ENCODE results near the gene PCGF3. TPM values are rescaled to one million over a fixed set of nuclear protein-coding genes. Genes with fewer than 3 reads are reported as not detected.
"Not testable (repeated sequence)": the region's sequence is repeated elsewhere in the genome, so short reads cannot be mapped to it uniquely, and the experiment has no call there.

The PCGF3 gene
- total RNA-seq, 1 donor from 2014 or later, result 65.7 TPM

DNA sequence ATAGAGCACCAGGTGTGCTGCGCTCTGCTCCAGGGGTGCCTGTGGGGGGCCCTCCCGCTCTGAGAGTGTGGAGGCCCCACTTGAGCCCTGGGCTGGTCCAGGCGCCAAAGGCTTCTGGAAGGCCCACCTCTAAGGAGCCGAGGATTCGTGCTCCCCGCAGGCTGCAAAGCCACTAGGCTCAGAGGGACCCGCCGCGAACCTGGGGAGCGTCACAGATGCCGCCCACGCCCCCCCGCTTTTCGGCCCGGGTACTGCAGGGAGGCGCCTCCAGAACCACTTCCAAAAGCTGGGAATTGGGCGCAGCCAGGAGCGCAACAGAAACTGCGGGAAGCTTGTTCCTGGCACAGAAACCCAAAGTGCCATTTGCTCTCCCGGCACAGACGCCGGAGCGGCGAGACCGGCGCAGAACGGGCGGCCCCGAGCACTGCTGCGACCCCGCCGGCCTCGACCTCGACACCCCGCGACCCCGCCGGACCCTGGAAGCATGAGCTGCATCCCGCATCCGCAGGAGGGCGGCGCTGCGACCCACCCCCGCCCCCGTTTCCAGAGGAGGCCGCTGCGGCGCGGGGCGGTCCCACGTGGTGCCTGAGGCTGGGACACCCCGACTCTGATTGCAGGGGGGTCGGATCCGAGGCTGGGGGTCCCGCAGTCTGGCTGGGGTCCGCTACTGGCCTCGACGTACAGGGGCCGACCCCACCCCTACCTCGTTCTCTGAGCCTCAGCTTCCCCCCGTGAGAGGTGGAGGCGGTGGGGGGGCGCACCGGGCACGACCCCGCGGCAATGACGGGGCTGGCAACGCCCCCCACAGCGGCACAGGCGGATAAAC, 89.5 kb downstream of the PCGF3 start:
- no peak for DNase-seq (ENCODE audit: low read depth, low spot score)

DNA sequence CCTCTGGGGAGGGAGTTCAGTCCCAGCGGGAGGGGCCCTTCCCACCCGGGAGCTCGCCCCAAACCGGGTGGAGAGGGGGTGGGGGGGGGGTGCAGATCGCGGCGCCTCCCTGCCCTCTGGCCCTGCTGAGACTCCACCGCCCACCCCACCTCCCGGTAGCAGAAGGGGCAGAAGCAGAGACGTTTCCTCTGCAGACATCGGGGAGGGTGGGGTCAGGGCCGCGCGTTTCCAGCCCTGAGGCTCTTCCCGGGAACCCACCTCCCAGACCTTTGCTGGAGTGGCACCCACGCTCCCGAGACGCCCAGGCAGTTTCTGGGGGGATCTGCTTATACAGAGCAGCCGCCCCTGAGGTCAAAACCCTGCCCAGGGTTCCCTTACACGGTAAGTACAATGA, 90.1 kb downstream of the PCGF3 start:
- no peak for DNase-seq (ENCODE audit: low read depth, low spot score)

DNA sequence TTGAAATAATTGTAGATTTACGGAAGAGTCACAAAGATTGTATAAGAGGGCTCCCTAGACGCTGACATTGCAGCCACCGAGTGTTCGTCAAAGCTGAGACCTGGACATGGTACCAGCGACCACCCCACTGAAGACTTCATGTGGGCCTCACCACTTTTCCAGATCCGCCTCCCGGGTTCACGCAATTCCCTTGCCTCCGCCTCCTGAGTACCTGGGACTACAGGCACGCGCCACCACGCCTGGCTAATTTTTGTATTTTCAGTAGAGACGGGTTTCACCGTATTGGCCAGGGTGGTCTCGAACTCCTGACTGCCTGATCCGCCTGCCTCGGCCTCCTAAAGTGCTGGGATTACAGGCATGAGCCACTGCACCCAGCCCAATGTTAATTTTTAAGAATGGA, 90.6 kb downstream of the PCGF3 start:
- DNase-seq (ENCODE audit: low read depth, low spot score), result no peak

DNA sequence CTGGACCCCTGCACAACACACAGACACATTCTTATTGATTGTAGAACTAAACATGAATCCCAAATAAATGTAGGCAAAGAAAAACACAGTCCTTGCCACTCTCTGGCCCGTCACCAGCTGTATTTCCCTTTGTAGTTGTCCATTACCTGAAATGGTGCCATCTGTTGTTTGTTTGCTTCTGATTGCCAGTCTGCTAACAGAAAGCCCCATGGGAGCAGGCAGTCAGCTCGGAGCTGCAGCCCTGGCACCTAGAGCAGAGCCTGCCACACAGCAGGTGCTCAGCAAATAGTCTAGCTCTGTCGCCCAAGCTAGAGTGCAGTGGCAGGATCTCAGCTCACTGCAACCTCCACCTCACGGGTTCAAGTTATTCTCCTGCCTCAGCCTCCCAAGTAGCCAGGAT, 91.4 kb downstream of the PCGF3 start:
- DNase-seq (ENCODE audit: low read depth, low spot score), result no peak

DNA sequence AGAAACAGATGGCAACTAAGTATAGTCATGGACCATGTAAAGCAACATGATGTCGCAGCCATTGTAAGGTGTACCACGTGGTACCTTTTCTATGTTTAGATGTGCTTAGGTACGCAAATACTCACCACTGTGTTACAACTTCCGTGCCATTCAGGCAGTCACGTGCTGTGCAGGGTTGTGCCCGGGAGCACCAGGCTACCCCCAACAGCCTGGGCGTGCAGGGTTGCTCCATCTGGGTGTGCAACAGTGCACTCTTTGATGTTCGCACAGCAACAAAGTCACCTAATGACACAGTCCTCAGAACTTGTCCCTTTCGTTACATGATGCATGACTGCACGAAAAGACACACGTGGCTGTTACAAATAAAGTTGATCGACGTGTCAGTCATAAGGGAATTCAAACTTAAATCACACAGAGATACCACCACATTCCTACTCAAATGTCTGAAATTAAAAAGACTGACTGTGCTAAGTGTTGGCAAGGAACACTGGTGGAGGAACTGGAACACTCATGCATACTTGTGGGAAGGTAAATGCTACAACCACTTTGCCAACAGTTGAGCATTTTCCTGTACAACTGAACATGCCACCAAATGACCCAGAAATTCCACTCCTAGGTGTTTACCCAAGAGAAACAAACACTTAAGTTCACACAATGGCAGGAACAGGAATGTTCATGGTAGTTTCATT, 95.9 kb downstream of the PCGF3 start:
- DNase-seq (ENCODE audit: low read depth, low spot score), result no peak

DNA sequence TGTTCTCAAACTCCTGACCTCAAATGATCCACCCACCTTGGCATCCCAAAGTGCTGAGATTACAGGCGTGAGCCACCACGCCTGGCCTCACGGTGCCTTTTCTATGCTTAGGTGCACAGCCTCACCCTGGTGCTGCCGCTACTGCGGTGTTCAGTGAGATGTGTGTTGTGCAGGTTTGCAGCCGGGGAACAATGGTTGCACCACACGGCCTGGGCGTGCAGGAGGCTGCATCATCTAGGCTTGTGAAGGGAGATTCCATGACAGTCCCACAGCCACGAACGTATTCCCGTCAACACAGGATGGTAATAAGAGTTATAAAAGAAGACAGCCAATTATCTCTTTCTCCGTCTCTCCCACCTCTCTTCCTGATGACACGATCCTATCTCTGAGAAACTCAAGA, 98.3 kb downstream of the PCGF3 start:
- no peak for DNase-seq (ENCODE audit: low read depth, low spot score)

DNA sequence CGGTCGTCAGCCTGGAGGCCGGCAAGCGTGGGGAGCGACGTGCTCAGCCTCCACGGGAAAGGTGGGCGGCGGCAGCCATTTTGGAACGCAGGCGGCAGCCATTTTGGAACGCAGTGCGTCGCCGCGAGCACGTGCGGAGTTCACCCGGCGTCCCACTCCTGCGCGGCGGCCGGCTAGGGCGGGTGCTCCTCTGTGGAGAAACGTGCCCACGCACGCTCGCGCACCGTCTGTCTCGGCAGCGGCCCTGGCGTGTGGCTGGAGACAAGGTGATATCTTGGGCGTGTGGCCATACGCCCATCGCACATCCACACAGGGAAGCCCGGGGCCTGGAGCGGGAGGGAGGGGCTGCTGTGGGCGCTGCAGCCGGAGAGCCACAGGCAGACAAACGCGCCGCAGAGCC, 99.2 kb downstream of the PCGF3 start:
- DNase-seq (ENCODE audit: low read depth, low spot score), result no peak

DNA sequence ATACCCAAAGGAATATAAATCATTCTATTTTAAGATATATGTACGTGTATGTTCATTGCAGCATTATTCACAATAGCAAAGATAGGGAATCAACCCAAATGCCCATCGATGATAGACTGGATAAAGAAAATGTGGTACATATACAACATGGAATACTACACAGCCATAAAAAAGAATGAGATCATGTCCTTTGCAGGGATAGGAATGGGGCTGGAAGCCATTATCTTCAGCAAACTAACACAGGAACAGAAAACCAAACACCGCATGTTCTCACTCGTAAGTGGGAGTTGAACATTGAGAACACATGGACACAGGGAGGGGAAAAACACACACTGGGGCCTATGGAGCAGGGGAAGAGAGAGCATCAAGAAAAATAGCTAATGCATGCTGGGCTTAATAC, 101.3 kb downstream of the PCGF3 start:
- DNase-seq (ENCODE audit: low read depth, low spot score), result not testable (repeated sequence)

DNA sequence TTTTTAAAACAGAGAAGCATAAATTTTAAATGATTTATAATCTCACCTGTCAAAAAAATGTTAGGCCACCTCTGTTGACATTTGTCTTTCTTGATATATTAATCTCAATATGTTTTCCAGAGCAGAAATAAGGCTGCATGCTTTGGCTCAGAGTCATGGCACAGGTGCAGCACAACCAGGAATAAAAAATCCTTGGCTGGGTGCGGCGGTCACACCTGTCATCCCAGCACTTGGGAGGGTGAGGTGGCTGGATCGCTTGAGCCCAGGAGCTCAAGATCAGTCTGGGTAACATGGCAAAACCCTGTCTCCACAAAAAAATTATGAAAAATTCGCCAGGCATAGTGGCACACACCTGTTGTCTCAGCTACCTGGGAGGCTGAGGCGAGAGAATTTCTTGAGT, 102.2 kb downstream of the PCGF3 start:
- no peak for DNase-seq (ENCODE audit: low read depth, low spot score)

DNA sequence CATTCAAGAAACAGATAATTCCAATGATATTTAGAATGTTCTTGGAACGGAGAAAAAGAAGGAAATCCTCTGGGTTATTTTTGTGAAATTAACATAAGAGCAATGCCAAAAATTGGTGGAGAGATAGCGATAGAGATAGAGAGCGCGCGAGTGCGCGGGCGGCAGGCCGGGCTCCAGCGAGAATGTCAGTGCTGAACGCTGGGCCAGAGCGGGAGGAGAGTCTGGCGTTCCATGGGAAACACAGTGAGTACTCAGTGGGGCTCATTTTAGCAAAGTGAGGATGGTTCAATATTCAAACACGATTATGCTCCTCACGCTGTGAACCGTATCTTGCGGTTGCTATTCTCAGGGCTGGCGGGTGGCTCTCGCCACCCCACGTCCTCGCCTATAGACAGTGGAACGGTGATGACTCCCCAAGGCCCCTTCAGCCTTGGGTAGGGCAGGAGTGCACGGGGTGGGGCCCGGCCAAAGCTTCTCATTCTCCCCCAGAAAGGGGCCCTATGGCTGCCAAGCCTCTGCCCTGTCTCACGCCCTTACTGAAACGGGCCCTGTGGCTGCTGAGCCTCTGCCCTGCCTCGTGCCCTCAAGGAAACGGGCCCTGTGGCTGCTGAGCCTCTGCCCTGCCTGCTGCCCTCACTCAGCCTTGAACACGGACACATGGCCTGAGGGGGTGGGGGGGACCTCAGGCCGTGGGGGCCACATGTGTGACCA, 103.4 kb downstream of the PCGF3 start:
- DNase-seq (ENCODE audit: low read depth, low spot score), result no peak

DNA sequence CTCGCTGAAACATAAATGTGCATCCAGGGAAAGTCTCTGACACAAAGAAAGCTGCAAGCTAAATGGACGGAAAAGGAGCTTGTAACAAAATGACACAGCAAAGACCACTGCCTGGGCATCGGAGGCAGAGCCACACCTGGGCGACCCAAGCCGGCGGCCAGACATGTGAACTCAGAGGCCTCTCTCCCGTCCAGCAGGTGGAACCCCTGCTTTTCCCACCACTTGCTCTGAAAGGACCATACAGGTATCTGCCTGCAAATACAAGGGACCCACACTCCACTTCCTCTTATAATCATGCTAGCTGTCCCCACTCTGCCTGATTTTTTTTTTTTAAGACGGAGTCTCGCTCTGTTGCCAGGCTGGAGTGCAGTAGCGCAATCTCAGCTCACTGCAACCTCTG, 108.3 kb downstream of the PCGF3 start:
- no peak for DNase-seq (ENCODE audit: low read depth, low spot score)

DNA sequence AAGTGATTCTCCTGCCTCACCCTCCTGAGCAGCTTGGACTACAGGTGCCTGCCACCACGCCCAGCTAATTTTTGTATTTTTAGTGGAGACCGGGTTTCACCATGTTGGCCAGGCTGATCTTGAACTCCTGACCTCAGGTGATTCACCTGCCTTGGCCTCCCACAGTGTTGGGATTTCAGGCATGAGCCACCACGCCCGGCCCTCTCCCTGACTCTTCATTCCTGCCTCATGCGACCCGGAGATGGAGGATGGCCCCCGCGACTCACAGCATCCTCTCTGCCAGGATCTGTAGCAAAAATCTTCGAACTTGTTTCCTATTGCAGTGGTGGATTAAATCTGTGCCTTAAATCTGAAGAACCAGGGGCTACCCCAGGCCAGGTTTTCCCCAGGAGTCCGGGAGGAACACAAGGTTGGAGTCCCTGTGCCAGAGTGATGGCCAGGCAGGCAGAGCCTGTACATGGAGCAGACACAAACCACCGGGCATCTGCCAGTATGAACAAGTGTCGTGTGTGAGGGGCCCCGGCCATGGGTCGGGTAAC, 108.7 kb downstream of the PCGF3 start:
- no peak for DNase-seq (ENCODE audit: low read depth, low spot score)

DNA sequence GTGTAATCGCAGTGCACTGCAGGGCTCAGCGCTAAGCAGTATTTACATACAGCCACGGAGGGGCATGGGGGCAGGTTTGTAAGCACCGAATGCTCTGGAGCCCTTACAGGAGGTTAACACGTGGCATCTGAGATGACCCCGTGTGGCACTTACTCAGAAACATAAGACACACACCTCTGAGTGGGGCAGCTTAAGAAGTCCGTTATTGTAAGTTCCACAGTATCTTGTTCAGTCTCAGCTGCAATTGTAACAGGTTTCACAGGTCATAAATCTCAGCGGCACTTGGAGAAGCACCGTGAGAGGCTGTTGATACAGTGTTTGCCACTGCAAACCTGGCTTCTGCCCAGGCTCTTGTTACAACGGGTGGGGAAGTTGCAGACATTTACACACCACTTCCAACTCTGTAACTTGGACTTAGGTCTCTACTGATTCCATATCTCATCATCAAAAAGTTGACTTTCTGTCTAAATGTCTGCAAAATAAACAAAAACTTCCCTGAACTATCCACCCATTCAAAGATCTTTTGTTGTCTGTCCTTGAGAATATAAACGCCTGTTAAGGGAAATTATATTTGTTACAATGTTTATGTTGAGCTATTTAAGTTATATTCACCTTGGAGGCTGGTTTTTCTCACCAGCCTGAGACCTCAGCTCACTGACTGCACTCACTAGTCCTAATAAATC, 110.0 kb downstream of the PCGF3 start:
- no peak for DNase-seq (ENCODE audit: low read depth, low spot score)

DNA sequence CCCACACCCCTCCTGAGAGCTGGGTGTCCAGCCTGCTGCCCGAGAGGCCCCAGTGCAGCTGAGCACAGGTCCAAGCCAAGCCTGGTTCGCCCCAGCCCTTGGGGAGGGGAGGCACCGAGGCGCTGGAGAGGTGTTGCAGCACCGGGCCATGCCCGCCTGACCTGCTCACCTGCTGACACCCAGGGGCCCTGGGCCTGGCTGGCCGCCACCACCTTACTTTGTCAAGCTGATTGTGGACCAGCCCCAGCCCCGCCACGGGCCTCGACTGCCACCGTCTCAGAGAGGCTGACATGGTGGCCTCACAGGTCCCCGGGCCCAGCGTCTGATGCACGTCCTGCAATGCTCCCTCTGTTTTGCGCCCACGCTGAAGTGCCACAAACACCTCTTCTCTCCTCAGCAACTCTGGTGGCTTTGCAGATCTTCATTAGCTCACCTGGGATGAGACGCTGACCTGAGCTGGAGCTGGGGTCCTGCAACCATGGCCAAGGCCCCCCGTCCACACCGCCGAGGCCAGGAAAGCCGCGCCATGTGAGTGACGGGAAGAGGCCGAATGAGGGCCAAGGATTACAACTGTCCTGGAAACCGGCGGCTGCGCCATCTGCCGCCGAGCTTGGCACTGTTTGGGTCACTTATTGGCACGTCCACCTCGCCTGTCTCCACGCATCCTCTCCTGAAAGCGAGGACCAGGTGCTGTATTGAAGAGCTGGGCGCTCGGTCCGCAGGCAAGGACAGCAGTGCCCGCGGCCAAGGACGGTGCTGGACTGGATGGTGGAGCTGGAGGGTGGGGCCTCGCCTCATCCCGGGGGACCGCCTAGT, 112.7 kb downstream of the PCGF3 start:
- DNase-seq (ENCODE audit: low read depth, low spot score), result no peak

DNA sequence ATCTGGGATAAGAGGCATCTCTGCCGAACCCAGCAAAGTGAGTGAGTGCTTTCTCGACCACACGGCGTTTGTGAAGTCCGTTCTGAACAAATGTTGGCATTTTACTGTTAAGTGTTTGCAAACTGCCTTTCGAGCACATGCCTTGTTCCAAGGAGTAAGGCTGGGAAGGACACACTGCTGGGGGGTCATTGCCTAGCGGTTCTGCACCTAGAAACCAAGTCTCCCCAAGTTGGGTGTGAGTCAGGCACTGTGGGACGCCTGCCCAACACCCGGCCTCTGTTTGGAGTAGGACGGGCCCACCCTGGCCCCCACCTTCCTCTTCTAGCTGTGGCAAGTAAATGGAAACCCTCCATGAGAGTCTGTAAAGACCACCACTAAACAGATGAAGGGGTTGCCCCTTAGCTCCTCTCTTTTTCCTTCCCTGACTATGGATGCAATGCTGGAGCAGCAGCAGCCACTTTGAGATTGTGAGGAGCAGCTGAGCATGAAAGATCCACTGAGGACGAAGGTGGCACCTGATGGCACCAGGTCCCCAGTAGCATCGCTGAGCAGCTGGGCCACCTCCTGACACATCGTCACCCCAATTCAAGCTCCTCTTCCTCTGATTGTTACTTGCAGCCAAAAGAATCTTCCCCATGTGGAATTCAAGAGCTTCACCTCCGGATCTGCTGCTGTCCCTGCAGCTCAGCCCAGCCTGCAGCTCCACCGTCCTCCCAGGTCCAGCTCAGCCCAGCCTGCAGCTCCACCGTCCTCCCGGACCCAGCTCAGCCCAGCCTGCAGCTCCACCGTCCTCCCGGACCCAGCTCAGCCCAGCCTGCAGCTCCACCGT, 114.0 kb downstream of the PCGF3 start:
- DNase-seq (ENCODE audit: low read depth, low spot score), result no peak

Other genes starting within 250 kb of the PCGF3 start
- gene ZNF721, start 206.7 kb upstream of the PCGF3 start, total RNA-seq, result 17.9 and 22.4 TPM in 2 replicates
- gene PIGG, start 206.6 kb upstream of the PCGF3 start, total RNA-seq, result 46.7 and 46.8 TPM in 2 replicates
- not detected in 2 replicates for gene TMEM271, start 129.5 kb upstream of the PCGF3 start, total RNA-seq
- 2.9 and 3.9 TPM in 2 replicates for gene PDE6B, start 80.3 kb upstream of the PCGF3 start, total RNA-seq
- 124 and 276 TPM in 2 replicates for gene ATP5ME, start 31.6 kb upstream of the PCGF3 start, total RNA-seq
- 6.3 and 13.5 TPM in 2 replicates for gene MYL5, start 31.3 kb upstream of the PCGF3 start, total RNA-seq
- 1.1 and 4.5 TPM in 2 replicates for gene SLC49A3, start 16.7 kb upstream of the PCGF3 start, total RNA-seq
- 0.13 and 0.14 TPM in 2 replicates for gene CPLX1, start 120.3 kb downstream of the PCGF3 start, total RNA-seq
- gene GAK, start 226.5 kb downstream of the PCGF3 start, total RNA-seq, result 64.6 and 74.0 TPM in 2 replicates
- gene TMEM175, start 226.6 kb downstream of the PCGF3 start, total RNA-seq, result 7.6 and 11.3 TPM in 2 replicates